DOHH2 (cell line): Measurements from ENCODE around the gene TBL1XR1.

Experiments used
- H3F3A ChIP-seq: fragments of 200-600 bp; sonication (generic), shearing (Covaris generic); 2 replicates; pipeline ENCODE4 v1.6.0; 2016; ENCODE audit warnings: antibody characterized with exemption, mild to moderate bottlenecking; ENCODE audit not compliant: control insufficient read depth, insufficient read depth
- H3K27ac ChIP-seq: fragments of 200-600 bp; sonication (generic); 2 replicates; pipeline ENCODE4 v1.5.1; 2014; ENCODE audit warnings: low read depth, mild to moderate bottlenecking, low read length, moderate library complexity
- H3K27me3 ChIP-seq: fragments of 200-600 bp; sonication (generic); 2 replicates; pipeline ENCODE4 v1.6.1; 2014; ENCODE audit warnings: mild to moderate bottlenecking, low read length, mixed read lengths; ENCODE audit not compliant: control insufficient read depth
- H3K36me3 ChIP-seq: fragments of 200-600 bp; sonication (generic); 2 replicates; pipeline ENCODE4 v1.6.1; 2014; ENCODE audit warnings: mild to moderate bottlenecking, low read length, moderate library complexity, mixed read lengths; ENCODE audit not compliant: control insufficient read depth
- H3K4me1 ChIP-seq: fragments of 200-600 bp; sonication (generic); 2 replicates; pipeline ENCODE4 v1.6.1; 2014; ENCODE audit warnings: mild to moderate bottlenecking, low read length, mixed read lengths; ENCODE audit not compliant: control insufficient read depth
- H3K4me2 ChIP-seq: fragments of 200-600 bp; sonication (generic); 2 replicates; pipeline ENCODE4 v1.6.0; 2014; ENCODE audit warnings: mild to moderate bottlenecking, low read length, moderate library complexity
- H3K4me3 ChIP-seq: fragments of 200-600 bp; sonication (generic); 2 replicates; pipeline ENCODE4 v1.5.1; 2014; ENCODE audit warnings: mild to moderate bottlenecking, low read length, mixed read lengths
- H3K79me2 ChIP-seq: fragments of 200-600 bp; sonication (generic); 2 replicates; pipeline ENCODE4 v1.6.1; 2014; ENCODE audit warnings: mild to moderate bottlenecking, low read length, mixed read lengths; ENCODE audit not compliant: control insufficient read depth
- H3K9me2 ChIP-seq: fragments of 200-600 bp; sonication (generic); replicated peaks from 2 replicates; pipeline ENCODE4 v1.6.1; 2014; ENCODE audit warnings: mild to moderate bottlenecking, low read length, mixed read lengths; ENCODE audit not compliant: control insufficient read depth
- H3K9me3 ChIP-seq: fragments of 200-600 bp; sonication (generic); 2 replicates; pipeline ENCODE4 v1.6.1; 2014; ENCODE audit warnings: antibody characterized with exemption, low read length, mixed read lengths; ENCODE audit not compliant: control insufficient read depth, insufficient read depth
- H4K20me1 ChIP-seq: fragments of 200-600 bp; sonication (generic); 2 replicates; pipeline ENCODE4 v1.6.0; 2014; ENCODE audit warnings: low read depth, mild to moderate bottlenecking, antibody characterized with exemption, low read length, moderate library complexity; ENCODE audit not compliant: control insufficient read depth, insufficient read depth
- CTCF ChIP-seq: fragments of 200-600 bp; sonication (generic); IDR thresholded peaks from one replicate; pipeline ENCODE4 v1.5.1; 2014; ENCODE audit warnings: antibody characterized with exemption, mild to moderate bottlenecking, low read depth, low read length; ENCODE audit not compliant: poor library complexity, severe bottlenecking
- EZH2phosphoT487 ChIP-seq: fragments of 200-600 bp; sonication (generic); IDR thresholded peaks from 2 replicates; pipeline ENCODE4 v1.6.1; 2017; ENCODE audit warnings: borderline replicate concordance, mild to moderate bottlenecking, antibody characterized with exemption, low read length, moderate library complexity, mixed read lengths

Gene TBL1XR1

GRCh38 chr3:177145954-177146353 is 51.3 kb downstream of the TBL1XR1 start:
- Histone ChIP-seq H3K4me1 (peaks cover 77% of the 10 kb centered on the region), H3K79me2 (peaks cover 100% of the 10 kb centered on the region), H3F3A (no peaks in the 10 kb centered on the region), H3K27me3 (no peaks in the 10 kb centered on the region), H3K27ac (no peak overlapping the region), H3K9me3 (no peaks in the 10 kb centered on the region), H4K20me1 (peaks cover 34% of the 10 kb centered on the region), H3K4me2 (peak overlapping the region; percentile 49), H3K4me3 (peak overlapping the region; percentile 25), H3K36me3 (peaks cover 22% of the 10 kb centered on the region), H3K9me2 (no peaks in the 10 kb centered on the region)
- TF ChIP-seq EZH2phosphoT487 (no peak), CTCF (no peak)

- no peaks in the 10 kb centered on the region for H3F3A ChIP-seq
- peaks cover 71% of the 10 kb centered on the region for H3K4me1 ChIP-seq
- peak overlapping the region; percentile 49 for H3K4me2 ChIP-seq
- no peaks in the 10 kb centered on the region for H3K9me2 ChIP-seq
- peak overlapping the region; percentile 25 for H3K4me3 ChIP-seq
- H3K27me3 ChIP-seq = no peaks in the 10 kb centered on the region
- TF ChIP-seq EZH2phosphoT487 (no peak), CTCF (no peak)
- H3K27ac ChIP-seq = no peak overlapping the region
- H3K79me2 ChIP-seq = peaks cover 100% of the 10 kb centered on the region
- no peaks in the 10 kb centered on the region for H3K9me3 ChIP-seq
- peaks cover 20% of the 10 kb centered on the region for H3K36me3 ChIP-seq
- H4K20me1 ChIP-seq = peaks cover 33% of the 10 kb centered on the region
Observed at GRCh38 chr3:177145381-177145780, 51.9 kb downstream of the TBL1XR1 start.

GRCh38 chr3:177144922-177145321 is 52.4 kb downstream of the TBL1XR1 start:
- Histone ChIP-seq H3K27me3 (no peaks in the 10 kb centered on the region), H4K20me1 (peaks cover 37% of the 10 kb centered on the region), H3K27ac (no peak overlapping the region), H3F3A (no peaks in the 10 kb centered on the region), H3K9me2 (no peaks in the 10 kb centered on the region), H3K4me3 (peak overlapping the region; percentile 25), H3K4me2 (peak overlapping the region; percentile 49), H3K4me1 (peaks cover 67% of the 10 kb centered on the region), H3K36me3 (peaks cover 20% of the 10 kb centered on the region), H3K79me2 (peaks cover 100% of the 10 kb centered on the region), H3K9me3 (no peaks in the 10 kb centered on the region)
- no peak for TF ChIP-seq EZH2phosphoT487

GRCh38 chr3:177141899-177142646 is 55.2 kb downstream of the TBL1XR1 start:
- Histone ChIP-seq H3K79me2 (peaks cover 100% of the 10 kb centered on the region), H3K27me3 (no peaks in the 10 kb centered on the region), H3K27ac (no peak overlapping the region), H3K9me3 (no peaks in the 10 kb centered on the region), H3K4me3 (no peak overlapping the region), H4K20me1 (peaks cover 45% of the 10 kb centered on the region), H3K4me2 (no peak overlapping the region), H3K36me3 (peaks cover 25% of the 10 kb centered on the region), H3F3A (no peaks in the 10 kb centered on the region), H3K9me2 (no peaks in the 10 kb centered on the region), H3K4me1 (peaks cover 47% of the 10 kb centered on the region)
- TF ChIP-seq CTCF = no peak
